ENCODE data around the gene ARHGEF3.
A peak's percentile ranks its signal among the peaks of the same experiment; 100 is the strongest.
"Not testable (repeated sequence)": the region's sequence is repeated elsewhere in the genome, so short reads cannot be mapped to it uniquely, and the experiment has no call there.

ARHGEF3 gene

GRCh38 chr3:56764904-56765547 is 36.7 kb downstream of the ARHGEF3 start:
- no peak for DNase-seq

- DNase-seq: no peak
Observed at GRCh38 chr3:56764184-56764583, 37.6 kb downstream of the ARHGEF3 start.

- no peak for DNase-seq
Observed at GRCh38 chr3:56763233-56763632, 38.5 kb downstream of the ARHGEF3 start.

DNA sequence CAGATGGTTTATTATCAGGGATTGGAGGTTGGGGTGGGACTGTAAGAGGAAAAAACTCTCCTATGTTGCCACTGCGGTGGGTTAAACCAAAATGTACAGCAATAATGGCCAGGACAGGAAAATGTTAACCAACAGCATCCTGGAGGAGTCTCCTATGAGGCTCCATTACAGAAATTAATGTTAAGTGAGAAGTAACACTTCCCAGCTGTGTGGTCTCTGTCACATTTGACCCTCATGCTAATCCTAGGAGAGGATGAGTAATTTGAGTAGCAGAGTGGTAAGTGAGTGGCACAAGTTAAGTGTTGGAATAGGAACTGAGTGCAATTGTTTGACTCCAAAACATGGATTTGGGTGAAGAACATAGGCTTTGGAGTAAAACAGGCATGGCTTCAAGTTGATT is 39.0 kb downstream of the ARHGEF3 start:
- no peak for DNase-seq

DNA sequence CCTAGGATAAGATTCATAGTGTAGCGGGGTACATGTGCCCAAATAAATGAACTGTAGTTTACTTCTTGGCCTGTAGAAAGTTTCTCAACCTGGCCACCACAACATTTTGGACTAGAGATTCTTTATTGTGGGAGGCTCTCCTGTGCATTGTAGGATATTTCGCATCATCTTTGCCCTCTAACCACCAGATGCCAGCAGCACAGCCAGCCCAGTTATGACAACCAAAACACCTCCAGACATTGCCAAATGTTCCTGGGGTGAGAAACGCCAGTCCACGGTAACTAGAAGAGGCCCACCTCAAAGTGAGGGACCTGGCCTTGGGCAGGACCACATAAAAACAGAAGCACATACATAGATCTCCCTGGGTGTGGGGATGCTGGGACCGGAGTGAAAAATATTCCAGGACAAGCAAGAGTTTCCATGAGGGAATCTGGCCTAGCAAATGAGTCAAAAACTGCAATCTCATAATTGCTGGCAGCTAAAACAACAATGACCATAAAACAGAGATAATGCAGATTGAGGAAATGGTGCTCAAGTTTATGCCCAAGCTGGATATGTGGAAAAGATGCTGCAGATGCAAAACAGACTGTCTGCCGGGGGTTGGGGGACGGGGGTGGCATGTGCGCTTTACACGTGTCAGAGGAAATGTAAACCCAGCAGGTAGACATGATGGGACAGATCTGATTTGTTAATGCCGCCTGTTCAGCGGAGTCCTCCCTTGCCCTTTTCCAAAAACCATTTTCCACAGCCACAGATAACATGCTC is 39.7 kb downstream of the ARHGEF3 start:
- no peak for DNase-seq

DNA sequence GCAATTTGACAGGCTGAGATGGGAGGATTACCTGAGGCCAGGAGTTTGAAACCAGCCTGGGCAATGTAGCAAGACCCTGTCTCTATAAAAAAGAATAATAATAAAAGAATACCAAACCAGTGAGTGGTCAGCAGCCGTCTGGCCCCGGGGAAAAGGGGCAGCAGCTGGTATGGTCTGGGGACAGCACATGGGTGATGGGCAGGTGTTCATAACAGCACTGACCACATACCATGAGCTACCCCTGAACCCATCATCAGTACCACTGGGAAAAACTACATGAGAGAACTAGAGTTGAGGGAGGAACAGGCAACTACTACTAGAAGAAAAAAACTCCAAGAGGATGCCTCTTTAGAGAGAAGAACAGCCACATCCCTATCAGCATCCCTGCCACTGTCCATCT is 40.7 kb downstream of the ARHGEF3 start:
- DNase-seq: no peak

GRCh38 chr3:56759532-56759931 is 42.2 kb downstream of the ARHGEF3 start:
- no peak for DNase-seq

DNA sequence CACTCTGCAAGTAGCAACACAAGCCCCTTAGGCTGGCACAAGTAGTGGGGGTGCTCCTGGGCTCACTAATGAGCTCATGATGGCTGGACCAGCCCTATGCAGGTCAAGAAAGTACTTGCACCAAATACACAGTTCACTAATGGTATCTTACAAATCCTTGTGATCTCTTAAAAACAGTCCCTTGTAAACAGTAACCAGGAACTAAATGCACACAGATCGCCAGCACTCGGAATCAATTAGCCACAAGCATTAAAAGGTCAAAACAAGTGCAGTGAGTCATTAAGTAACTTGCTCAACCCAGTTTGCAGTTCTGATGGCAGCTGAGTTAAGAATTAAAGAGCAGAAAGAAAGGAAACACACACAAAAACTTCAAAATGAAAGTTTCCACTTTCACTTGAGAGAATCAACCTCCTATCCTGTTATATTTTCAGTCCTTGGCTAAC is 43.2 kb downstream of the ARHGEF3 start:
- no peak for DNase-seq

- DNase-seq: not testable (repeated sequence)
Observed at GRCh38 chr3:56758042-56758441, 43.7 kb downstream of the ARHGEF3 start.

DNA sequence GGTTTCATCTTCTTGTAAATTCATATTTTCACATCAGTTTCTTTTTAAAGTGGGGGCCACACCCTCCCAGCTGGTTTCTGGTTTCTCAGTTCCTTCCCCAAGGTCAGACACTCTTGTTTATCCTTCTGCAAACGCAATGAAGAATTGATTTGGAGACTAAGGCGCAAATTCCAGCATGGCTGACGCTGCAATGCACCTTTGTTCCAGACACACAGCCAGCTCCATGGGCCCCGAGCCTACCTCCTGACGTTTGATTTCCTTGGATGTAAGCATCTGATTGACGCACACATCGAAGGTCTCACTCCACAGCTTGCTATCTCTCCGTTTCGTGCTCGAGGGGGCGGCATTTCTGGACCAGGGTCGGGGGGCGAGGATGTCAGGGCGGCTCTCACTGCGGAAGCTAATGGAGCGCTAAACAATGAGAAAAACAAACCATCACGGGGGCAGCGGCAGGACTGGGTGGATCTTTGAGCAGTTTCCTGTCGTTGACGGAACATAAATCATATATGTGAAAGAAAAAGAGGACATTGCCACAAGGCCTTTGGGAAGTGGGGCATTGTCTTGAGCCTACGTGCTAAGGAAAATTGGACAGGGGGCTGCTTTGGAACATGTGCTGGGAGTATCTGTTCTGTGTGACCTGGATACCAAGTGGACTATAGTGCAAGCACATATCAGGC is 46.9 kb downstream of the ARHGEF3 start:
- no peak for DNase-seq

DNA sequence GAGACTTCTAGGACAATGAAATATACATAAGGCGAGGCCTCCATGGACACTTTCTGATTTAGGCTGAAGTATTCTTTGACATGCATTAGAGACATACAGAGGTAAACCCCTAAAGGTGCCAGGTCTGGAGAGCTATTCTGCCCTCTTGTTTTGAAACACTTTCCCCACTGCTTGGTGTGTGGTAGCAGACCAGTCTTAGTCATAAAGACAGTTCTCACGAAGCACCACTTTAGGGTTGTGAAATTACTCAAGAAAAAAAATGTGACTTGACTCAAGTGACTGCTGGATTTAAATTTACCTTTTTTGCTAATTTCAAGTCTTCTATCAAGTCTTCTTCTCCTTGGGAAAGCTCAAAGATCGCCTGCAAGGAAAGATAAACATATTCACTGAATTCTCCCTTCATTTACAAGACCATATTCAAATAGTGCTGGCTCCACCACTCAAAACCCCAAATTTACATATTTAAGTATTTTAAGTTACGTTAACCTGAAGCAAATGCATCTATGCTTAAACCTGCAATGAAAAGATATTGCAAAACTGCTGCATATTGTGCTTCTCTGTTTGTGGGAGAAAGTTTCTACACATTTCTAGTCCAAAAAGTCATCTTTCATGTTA is 48.4 kb downstream of the ARHGEF3 start:
- DNase-seq: no peak

DNA sequence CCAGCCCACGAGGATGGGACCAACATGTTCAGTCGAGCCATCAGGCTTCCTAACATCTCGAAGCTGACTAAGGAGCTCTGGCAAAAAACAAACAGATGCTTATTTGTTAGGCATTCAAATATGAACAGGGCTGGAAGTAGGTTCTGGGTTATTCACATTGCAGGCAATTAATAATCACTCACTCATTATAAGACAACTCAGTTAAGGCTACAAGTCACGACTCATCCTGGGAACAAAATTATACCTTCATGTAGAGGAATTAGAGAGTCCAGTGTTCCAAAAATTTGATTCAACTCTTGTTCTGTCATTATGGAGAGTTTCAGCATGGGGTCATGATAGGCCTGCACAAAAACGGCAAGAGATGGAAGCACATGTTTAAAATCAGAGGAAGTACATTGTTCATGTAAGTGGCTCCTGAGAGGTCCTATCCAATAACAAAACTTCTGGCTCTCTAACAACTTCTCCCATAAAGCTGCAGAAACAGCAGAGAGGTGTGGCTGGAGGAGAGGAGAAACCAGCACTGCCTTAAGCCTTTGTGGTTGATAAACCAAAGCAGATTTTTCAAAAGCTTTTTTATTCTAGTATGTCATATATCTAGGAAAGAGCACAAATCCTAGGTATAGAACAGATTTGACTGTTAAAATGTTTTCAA is 50.6 kb downstream of the ARHGEF3 start:
- no peak for DNase-seq

DNA sequence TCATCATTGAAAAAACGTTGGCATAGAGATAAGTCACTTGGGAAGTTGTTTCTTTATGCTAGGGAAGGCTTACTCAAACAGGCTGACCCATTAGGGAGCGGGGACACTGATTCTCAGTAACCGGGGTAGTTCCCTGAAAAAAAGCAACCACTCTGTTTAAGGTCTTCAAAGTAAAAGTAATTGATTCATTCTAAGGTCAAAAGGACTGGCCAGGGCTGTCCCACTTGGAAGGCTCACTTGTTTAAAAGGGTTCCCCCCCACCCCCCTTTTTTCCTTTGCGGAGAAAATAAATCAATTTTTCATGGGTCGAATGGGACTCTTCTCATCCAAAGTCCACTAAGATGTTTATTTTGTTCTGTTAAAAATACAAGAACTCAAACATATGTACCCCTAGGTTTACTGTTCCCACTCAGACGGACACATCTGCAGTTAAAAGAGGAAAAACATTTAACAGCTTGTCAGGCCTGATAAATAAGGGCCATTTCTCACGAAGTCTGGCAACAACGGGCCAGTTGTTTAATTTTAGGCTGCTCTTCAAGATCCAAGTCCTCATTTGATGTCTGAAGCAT is 53.0 kb downstream of the ARHGEF3 start:
- no peak for DNase-seq

GRCh38 chr3:56747150-56747549 is 54.6 kb downstream of the ARHGEF3 start:
- DNase-seq: no peak

DNA sequence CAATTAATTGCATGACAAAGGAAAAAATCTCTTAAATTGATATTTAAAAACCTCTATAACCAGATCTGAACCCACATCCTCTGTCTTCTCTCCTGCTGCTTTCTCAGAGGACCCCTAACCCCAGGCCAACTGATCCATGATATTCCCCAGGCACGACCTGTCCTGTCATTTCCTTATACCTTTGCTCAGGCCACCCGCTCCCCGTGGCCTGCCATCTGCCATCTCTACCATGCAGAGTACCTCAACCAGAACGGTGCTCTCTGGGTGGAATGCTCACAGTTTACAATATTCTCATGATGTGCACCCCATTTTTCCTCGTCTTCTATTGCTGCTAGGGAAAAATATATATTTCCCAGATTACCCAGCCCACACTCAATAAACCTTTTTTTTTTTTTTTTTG is 57.7 kb downstream of the ARHGEF3 start:
- no peak for DNase-seq

- DNase-seq: no peak
Observed at GRCh38 chr3:56742887-56743286, 58.9 kb downstream of the ARHGEF3 start.

GRCh38 chr3:56739036-56739435 is 62.7 kb downstream of the ARHGEF3 start:
- no peak for DNase-seq

DNA sequence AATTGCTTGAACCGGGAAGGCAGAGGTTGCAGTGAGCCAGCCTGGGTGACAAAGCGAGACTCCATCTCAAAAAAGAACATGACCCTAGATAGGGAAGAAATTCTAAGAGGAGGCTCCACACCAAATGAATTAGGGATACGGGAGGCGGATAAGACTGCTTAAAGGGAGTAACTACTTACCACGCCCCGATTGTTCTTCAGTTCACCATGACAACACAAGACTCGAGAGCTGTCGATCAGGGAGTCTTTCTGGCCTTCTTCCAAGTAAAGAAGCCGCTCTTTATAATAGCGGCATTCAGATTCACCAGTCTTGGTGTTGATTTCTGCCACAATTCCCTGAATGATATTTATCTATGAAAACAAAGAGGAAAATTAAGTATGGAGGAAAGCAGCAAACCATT is 64.7 kb downstream of the ARHGEF3 start:
- no peak for DNase-seq

- no peak for DNase-seq
Observed at GRCh38 chr3:56732109-56732508, 69.6 kb downstream of the ARHGEF3 start.

- DNase-seq: peak; percentile 76
Observed at GRCh38 chr3:56725175-56725574, 76.6 kb downstream of the ARHGEF3 start.

- DNase-seq: no peak
Observed at GRCh38 chr3:56724676-56725075, 77.1 kb downstream of the ARHGEF3 start.

- DNase-seq: no peak
Observed at GRCh38 chr3:56720849-56721248, 80.9 kb downstream of the ARHGEF3 start.

DNA sequence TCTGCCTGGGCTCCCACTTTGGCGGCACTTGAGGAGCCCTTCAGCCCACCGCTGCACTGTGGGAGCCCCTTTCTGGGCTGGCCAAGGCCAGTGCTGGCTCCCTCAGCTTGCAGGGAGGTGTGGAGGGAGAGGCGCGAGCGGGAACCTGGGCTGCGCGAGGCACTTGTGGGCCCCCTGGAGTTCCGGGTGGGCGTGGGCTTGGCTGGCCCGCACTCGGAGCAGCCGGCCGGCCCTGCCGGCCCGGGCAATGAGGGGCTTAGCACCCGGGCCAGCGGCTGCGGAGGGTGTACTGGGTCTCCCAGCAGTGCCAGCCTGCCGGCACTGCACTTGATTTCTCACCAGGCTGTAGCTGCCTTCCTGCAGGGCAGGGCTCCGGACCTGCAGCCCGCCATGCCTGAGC is 82.9 kb downstream of the ARHGEF3 start:
- not testable (repeated sequence) for DNase-seq

Measured in femur (tissue), 1 donor.